Activated T-cell treated with anti-CD3 and anti-CD28 coated beads for 1 hour (primary cell): ENCODE results near the gene SEC22A.

Experiments used
- DNase-seq: peaks from one replicate; pipeline ENCODE4 v3.0.0-alpha.2; 2020; ENCODE audit warnings: low read depth

Gene SEC22A

DNA sequence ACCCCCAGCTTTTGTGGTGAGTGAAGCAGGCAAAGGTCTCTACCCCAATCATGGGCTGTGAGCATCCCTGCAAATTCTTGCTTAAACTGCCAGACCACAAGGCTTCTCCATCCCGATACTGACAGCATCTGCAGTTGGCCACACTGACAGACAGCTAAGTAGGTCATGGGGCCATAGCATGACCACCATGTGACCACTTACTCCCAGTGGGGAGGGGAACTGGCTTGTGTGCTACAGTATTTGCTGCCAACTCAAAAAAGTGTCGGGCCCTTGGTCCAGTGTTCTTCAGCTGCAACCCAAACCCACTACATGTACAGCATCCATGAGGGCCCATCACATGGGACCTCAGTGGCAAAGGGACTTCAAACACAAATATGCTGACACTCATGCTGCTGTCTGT is 103.4 kb downstream of the SEC22A start:
- DNase-seq = no peak

GRCh38 chr3:123307064-123307463 is 105.3 kb downstream of the SEC22A start:
- no peak for DNase-seq

- no peak for DNase-seq
Observed at GRCh38 chr3:123310186-123310585, 108.4 kb downstream of the SEC22A start.

- DNase-seq = no peak
Observed at GRCh38 chr3:123310741-123311140, 109.0 kb downstream of the SEC22A start.

- DNase-seq = no peak
Observed at GRCh38 chr3:123311201-123311600, 109.5 kb downstream of the SEC22A start.

- no peak for DNase-seq
Observed at GRCh38 chr3:123312331-123313265, 110.9 kb downstream of the SEC22A start.

DNA sequence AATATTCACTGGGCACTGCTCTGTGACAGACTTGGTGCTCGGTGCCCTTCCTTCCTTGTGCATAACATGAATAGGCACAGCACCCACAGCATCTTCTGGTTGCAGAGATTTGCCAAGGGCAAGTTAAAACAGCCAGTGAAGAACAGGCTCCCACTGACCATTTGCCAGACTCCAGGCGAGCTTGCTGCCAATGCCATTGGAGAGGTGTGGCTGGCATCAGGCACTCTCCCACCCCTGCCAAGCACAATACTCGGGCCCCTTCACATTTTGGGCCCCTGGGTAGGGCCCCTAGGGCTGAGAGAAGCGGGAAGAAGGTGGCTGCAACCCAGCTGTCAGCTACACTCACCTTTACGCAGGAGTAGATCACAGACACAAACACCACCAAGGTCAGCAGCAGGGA is 112.1 kb downstream of the SEC22A start:
- no peak for DNase-seq

DNA sequence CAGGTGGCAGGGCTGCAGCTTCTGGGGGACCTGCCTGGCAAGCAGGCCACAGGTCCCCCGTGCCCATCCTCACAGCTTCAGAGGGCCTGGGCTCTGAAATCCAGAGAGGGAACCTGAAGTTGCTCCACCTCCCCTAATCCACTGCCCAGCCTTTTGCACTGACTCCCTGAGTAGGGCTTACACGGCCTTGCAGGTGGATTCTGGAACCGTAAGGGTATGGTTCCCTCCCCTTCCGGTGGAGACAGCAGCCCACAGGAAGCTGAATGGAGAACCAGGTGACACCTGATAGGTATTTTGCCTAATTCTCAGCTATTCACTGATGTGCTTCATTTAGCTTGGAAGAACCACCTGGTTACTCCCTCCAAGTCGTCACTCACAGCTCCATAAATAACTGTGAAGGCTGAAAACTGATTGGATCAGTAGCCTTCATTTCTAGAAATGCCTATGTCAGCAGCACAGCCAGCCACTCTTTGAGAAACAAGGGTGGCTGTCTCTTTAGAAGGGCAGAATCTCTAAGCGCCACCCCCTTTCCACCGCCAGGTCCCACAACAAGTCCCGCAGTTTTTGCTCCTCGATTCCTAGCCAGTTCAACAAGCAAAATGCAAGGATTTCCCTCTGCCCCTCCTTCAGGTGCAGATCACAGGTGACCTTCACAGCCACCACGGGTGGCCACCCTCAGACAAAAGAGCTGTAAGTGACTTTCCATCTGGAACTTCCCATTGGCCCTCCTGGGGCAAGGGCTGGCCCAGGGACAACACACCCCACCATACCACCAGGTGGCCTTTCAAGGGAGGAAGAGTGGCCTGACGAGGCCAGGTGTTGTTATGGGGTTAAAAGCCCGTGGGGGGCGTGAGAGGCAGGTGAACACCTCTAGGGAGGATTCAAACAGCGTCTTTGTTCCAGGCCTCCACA is 112.9 kb downstream of the SEC22A start:
- no peak for DNase-seq

- no peak for DNase-seq
Observed at GRCh38 chr3:123315271-123315595, 113.5 kb downstream of the SEC22A start.

GRCh38 chr3:123317716-123318115 is 116.0 kb downstream of the SEC22A start:
- DNase-seq = no peak

GRCh38 chr3:123318374-123318773 is 116.6 kb downstream of the SEC22A start:
- DNase-seq = no peak

DNA sequence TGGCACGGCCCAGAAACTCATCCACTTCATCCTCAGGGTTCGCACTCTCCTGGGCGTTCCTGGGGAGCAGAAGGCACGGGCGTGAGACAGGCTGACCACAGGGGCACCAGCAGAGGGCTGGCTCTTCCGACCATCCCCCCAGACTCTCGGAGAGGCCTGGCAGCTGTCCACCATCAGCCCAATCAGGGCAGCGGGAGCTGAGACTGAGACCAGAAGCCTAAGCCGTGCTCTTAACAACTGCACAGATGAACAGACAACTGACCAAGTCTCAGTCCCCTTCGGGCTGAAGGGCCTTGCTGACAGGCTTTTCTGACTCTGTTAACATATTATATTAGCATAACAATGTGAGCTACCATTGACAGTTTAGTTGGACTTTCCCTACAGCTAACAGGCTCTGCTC is 118.0 kb downstream of the SEC22A start:
- DNase-seq = no peak

DNA sequence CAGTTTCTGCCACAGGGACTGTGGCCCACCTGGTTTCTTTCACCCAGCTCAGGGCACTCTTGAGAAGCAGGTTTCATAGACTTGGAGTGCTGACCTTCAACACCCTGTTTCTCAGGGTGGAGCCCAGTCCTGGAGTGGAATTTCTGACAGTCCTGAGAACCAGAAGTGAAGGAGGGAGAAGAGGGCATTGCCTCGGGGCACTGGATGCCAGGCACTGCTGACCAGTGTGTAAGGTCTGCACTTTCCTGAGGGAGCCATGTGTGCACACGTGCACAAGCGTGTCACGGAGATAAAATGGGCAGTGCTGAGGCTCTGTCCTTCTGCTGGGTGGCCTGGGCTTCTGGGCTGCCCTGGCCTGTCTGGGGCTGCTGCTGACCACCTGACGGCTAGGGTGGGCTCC is 118.5 kb downstream of the SEC22A start:
- no peak for DNase-seq

GRCh38 chr3:123321806-123322205 is 120.1 kb downstream of the SEC22A start:
- DNase-seq = no peak

DNA sequence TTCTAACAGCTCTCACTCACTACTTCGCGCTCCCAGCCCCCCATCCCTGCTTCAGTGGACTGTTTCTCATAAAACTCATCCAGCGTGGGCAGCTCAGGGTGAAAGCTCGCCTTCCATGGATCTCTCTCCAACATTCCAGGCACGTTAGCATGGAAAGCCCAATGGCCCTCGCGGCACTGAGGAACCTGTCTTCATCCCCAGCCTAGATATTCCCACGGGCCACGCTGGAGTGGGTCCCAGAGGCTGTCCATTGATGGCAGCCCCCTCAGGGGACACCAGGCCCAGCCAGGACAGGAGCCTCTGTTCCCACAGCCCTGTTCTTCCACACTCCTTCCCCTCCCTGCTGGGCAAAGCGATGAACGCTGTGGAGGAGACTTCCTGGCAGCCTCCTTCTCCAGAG is 121.1 kb downstream of the SEC22A start:
- no peak for DNase-seq
